GM20431 (cell line): Measurements from ENCODE around the gene C22orf23.

ENCODE experiments used
- in situ Hi-C: fragments of 300-500 bp; cut with MseI, MboI; formaldehyde crosslinking; loops from one replicate; pipeline ENCODE4 v1.15.0; 2020; ENCODE audit warnings: low sequenced_read_pairs; ENCODE audit not compliant: unreplicated experiment

The C22orf23 gene

DNA sequence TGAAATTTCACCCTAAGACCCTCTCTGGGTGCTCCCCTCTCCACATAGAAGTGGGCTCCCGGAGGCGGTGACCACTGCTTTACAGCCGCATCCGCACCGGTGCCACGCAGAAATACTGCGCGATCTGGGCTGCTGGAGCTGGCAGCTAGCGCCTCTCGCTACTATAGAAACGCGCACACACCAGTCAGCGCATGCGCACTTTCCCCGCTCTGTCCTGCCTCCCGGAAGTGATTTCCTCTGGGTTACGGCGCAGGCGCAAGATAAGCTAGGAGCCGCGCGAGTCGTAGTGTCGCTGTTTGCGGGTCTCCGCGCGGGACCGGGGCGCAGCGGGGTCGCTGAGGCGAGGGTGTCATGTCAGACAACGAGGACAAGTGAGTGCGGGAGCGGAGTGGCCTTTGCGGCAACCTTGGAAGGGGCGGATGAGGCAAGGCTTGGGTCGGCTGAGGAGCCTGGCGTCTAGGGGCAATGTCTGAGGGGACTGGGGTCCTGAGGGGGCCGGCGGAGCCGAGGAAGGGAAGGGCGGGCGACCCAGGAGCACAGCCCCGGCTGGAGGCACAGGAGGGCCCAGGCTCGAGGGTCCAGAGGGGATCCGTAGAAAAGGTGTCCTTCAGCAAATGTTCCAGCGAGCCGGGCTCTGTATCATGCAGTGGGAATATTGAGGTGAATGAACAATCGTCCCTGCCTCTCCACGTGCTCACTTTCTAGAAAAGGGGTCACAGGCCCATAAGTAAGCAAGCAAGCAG, at the start of gene C22orf23, which contains the start of gene POLR2F:
Gene C22orf23, minus strand, starts transcription at position 165 of the 743 bp plus-strand sequence. CDS start 452 bp downstream, outside the sequence.
Gene POLR2F, plus strand, starts transcription at position 263 of the 743 bp plus-strand sequence. Its CDS starts 89 bp downstream, at position 352.
- in situ Hi-C loops, result no loop called here

DNA sequence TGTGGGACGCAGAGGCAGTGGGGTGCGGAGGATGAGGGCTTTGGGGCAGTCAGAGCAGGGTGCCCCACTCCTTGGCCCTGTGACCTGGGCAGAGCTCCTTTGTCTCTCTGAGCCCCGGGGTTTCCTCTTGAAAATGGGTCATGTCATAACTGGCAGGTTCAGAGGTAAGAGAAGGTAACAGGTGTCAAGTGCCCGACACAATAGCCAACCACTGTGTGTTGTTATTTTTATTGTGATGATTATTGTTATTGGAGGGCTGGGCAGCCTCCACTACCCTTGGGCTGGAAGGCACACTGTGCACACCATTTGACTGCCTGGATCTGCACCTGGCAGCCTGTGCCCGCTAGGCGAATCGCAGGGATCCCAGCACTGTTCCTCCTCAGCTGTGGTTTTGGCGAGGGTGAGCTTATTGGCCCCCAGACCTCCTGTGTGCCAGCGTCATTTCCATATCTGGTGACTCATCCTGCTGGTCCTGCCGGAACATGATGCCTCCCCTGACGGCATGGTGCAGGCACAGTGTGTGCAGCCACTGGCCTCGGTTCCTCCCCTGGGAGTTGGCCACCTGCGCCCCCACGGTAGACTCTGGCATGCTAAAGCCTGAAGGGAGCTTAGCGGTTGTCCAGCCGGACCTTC, 46.4 kb upstream of the C22orf23 start:
- in situ Hi-C loops, result no loop called here

DNA sequence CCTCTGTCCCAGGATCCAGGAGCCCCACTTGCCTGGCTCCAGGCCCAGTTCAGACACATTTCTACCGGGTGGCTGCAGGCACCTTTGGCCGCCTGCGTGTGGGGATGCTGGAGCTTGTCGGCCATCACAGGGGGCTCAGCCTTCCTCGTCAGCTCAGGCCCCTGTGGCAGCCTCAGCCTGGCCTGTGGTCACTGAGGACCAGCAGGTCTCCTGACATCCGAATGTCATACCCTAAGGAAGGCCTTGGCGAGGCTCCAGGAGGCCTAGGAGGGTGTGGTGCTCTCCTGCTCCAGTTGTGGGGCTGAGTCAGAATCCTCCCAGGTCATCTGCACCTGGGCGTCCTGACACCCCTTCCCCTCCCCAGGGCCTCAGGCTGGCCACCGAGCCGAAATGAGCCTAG, 45.8 kb upstream of the C22orf23 start:
- in situ Hi-C loops, result no loop called here

DNA sequence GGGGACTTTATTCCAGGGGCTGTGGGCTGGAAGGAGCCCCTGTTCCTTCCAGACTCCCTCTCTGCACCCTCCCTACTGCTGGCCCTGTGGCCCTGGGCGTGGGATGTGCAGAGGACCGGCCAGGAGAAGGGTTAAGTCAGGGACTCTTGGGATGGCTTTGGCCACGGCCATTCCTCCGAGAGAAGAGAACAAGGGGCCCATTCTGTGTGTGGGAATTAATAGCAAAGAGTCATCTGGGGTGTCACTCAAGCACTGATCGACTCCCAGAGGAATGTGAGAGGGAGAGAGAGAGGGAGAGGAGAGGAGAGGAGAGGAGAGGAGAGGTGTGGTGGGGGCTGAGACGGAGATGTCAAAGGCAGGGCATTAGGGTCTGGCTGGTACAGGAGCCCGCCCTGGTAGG, 45.1 kb upstream of the C22orf23 start:
- in situ Hi-C loops, result no loop called here

DNA sequence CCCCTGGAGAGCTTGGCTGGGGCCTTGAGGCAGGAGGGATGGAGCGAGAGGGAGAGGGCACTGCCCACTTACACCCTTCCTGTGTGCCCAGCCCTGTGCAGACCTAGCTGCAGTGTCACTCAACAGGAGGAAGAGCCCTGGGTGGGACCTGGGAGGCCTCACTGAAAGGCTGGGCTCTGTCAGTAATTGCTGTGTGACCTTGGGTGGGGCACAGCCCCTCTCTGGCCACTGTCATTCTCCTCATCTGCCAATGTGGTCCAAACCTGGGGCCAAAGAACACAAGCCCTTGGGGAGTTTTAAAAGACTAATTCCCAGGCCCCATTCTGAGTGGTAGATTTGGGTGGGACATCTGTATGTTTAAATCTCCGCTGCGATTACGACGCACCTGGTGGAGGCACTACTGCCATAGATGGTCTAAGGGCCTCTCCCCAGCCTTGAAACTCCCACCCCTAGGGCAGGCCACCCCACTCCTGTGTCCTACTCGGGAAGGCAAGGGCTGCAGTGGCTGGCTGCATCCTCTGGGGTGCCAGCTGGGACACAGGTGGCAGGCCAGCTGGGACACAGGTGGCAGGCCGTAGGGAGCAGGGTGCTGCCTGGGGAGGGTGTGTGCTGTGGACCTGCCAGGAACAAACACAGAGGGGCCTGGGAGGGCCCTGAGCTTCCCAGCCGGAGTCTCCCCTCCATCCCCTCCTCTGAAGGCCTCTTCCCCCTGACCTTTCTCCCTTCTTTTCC, 43.3 kb upstream of the C22orf23 start:
- in situ Hi-C loops, result no loop called here

DNA sequence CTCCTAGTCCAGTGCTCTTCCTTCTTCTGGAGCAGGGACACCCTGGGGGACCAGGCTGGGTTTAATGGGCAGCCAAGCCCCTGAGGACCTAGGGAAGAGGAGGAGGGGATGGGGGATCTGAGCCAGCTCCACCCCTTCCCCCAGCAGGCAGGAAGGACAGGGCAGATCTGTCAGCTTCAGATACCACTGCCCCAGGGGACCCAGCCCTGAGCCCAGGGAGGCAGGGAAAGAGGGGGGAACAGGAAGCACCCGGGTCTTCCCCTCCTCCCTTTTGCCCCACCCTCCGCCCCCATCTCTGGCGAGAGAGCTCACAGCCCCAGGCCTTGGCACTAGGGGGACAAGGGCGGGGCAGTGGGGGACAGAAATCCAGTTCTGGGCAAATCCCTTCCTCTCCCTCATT, 42.7 kb upstream of the C22orf23 start:
- in situ Hi-C loops, result no loop called here

DNA sequence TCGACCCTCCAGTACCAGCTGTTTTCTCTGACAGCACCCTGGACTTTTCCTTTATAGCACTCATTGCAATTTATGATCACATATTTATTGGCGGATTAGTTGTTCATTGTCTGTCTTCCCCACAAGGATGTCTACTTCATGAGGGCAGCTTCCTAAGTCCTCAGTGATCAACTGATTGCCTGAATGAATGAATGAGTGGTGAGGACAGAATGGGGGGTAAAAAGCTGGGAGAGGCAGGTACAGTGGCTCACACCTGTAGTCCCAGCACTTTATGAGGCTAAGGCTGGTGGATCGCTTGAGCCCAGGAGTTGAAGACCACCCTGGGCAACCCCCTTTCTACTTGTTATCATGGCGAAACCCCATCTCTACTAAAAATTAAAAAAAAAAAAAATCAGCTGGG, 42.1 kb upstream of the C22orf23 start:
- in situ Hi-C loops, result no loop called here

DNA sequence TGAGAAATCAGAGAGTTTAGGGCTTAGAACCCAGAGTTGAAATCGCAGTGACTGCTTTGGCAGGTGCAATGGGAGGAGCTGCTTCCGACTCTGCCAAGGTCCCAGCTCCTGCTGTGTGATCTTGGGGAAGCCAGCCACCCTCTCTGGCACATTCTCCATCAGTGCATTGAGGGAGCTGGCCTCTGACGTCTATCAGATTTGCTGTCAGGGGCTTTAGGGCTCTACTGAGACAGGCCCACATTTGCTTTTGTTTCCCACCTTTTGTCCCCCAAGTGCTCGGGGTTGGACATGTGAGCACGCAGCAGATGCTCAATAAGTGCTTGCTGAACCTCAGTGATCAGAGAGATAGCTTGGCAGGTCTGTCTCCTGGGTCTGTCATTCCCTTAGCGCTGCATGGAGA, 41.6 kb upstream of the C22orf23 start:
- in situ Hi-C loops, result no loop called here

DNA sequence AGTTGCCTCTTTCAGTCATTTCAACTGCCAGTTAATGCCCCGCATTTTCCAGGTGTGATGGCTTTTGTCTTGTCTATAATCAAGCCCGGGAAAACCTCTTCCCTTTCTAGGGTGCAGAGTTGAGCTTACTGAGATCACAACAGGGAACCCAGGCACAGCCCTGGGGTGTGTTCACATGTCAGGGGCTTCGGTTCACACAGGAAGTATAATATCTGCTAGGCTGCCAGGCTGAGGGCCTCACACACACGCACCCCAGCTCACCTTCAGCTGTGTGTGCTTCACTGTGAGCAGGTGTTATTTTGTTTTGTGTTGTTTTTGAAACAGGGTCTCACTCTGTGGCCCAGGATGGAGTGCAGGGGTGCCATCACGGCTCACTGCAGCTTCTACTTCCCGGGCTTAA, 40.6 kb upstream of the C22orf23 start:
- in situ Hi-C loops, result no loop called here

DNA sequence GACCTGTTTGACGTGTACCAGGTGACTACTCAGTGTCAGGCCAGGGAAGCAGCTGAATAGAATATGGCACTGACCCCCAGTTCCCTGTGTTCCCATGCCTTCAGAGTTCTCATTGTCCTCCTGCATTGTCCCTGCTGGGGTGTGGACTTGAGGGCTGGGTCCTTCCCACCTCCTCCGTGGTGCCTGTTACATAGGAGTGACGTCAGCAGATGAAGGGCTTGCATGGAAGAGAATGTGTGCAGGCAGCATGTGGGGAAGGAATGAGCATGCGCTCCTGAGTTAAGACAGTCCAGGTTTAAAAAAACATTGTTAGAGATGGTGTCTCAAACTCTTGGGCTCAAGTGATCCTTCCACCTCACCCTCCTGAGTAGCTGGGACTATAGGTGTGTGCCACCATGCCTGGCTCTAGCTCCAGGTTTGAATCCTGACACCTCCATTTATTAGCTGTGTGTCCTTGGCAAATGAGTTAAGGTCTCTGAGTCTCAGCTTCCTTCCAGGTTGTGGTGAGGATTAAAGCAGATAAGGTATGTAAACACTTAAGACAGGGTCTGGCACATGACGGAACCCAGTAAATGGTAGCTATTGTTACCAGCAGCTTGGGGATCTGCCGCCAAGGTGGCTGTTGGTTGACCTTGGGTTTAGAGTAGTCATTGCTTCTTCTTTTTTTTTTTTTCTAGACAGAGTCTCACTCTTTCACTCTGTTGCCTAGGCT, 38.5 kb upstream of the C22orf23 start:
- in situ Hi-C loops, result no loop called here

DNA sequence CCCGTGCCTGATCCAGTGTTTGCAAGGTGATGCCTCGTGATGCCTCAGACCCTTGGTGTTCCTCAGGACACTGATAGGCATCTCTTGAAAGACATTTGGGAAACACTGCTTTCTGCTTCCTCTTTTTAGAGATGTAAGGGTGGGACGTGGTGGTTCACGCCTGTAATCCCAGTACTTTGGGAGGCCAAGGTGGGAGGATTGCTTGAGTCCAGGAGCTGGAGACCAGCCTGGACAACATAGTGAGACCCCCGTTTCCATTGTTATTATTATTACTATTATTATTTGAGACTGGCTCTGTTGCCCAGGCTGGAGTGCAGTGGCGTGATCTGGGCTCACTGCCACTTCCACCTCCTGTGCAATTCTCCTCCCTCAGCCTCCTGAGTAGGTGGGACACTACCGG, 37.5 kb upstream of the C22orf23 start:
- in situ Hi-C loops, result no loop called here

DNA sequence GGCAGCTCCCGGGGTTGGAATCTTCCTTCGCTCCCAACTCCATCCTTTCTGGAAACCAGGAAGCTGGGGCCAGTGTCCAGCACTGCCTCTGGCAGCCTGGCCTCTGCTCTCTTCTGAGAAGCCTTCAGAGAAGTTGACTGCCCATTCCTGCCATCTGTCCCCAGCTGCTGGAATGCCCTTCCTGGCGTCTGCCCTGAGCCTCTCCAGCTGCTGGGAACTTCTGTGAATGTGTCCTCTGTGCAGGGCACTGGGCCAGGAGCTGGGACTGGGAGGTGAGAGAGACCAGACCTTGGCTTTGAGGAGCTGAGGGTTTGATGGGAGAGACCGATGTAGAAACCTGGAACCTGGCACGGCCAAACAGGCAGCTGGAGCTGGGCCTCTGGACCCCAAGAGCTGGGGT, 36.9 kb upstream of the C22orf23 start:
- in situ Hi-C loops, result no loop called here

DNA sequence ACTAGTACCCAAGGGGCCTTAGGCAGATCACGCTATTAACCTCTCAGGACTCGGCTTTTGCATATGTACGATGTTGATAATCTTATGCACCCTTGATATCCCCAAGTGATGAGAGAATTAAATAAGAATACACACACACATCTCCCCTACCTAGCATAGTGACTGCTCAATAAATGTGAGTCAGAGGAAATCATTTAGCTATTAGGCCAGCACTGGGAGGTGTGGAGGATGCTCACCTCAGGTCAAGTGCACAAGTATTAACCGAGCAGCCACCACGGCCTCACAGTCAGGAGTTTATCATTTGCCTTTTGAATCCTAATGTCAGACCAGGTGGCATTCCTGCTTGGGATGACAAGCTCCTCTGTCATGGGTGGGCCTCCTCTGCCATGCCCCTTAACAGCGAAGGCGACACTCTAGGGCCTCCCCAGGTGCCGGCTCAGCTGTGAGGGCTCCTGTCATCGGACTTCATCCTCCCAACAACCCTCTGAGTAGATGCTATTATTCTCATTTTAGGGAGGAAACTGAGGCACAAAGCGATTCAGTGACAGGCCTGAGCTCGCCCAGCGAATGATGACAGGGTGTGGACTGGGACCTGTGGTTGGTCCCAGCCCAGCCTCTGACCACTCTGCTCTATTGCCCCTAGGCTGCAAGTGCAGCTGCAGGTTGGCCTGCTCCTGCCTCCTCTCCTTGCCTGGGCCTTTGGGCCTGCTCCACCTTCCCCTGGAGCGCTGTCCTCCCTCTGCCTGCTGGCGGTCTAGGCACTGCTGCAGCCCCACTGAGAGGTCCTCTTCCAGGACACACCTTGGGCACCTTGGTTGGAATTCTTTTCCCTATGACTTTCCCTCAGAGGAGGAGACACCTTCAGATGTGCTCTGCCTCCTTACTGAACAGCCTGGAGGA, 36.0 kb upstream of the C22orf23 start:
- in situ Hi-C loops, result no loop called here

DNA sequence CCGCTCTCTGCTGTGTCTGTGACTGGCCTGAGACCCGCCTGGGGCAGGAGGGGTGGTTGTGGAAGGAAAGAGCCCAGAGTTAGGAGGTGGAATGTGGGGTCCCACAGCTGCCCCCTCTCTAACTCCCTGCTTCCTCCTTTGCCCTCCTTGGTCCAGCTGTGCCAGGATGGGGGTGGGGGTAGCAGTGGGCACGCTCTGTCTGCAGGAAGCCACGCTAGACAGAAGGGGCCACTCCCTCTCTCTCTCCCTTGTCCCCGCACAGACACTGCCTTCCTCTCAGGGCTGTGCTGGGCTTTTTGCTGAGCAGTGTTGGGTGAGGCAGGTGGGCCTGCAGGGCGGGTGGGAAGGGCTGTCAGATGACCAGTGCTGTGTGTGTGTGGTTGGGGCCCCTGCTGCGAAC, 33.0 kb upstream of the C22orf23 start:
- in situ Hi-C loops, result no loop called here

DNA sequence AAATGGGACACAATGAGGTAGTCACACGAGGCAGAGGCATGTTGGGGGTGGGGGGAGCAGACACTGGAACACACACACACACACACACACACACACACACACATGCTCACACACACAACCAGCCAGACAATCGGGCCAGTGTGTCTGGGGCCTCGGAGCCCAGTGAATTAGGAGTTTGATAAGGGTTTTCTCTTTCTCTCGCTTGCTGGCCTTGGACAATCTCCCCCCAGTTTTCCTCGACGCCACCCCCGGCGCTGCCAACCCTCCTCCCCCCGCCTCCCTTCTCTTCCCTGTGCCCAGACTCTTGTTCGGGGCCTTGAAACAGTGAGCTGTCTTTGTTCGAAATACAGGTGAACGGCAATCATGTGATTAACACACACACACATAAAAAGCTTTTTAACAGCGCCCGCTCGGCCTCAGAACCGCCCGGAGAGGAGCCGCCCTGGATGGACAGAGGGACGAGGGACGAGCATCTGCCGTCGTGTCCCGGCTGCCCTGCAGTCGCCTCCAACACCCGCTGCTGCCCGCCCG, 32.4 kb upstream of the C22orf23 start:
- in situ Hi-C loops, result no loop called here

DNA sequence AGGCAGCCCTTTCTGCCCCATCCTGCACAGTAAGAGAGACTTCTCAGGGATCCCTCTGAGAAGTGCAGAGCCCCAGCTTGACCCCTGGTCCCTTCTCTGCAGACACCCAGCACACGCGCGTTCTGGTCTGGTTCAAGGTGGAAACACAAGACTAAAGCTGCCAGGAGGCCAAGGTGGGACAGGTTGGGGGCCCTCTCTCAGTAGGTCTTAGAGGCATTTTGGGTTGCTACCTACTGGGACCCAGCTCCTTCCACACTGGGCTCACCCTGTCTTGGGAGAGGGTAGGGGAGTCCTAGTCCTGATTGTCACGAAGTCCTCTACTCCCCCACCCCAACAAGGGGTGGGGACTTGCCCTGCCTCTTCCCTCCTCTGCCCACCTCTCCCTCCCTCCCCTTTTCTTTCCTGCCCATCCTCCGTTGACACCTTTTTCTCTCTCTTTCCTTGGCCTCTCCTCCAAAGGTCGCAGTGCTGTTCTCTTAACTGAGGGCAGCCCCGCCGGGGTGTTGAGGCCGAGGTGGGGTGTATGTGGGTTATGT, 31.7 kb upstream of the C22orf23 start:
- in situ Hi-C loops, result no loop called here

DNA sequence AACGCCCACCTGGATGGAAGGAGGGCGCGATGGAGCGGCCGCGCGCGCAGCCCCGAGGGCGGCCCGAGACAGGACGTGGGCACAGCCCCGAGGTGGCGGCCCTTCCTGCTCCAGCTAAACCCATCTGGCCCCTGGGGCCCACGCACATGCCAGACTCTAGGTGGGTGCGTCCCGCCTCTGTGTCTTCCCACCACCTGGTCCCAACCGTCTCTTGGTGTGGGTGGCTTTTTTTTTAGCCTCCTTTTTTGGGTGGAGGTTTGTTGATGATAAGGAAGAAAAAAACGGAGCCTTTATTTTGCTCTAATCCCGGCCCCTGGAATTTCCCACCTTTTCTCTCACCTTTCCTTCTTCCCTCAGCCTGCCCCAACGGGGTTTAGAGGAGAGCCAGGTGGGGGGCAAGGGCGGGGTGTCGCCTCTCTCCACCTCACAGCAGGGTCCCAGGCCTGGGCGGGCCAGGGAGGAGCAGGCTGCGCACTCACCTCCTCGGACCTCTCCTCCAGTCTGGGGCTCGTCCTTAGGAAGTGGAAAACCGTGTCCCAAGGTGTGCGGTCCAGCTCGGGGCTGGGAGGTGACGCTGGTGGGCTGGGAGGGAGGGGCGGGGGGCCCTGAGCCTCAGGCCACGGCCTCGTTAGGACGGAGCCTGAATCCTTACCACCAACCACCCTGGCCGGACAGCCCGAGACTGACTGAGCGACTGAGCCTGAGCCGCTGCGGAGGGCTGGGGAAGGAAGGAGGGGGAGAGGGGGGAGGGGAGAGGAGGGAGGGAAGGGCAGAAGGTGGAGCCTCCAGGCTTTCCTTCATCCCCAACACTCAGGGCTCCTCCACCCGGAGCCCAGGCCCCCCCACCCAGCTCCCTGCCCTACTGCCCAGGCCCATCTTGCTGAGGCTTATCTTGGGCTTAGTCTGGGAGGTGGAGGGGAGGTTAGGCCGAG, 30.7 kb upstream of the C22orf23 start, which contains the start of gene SOX10:
Gene SOX10, minus strand, starts transcription at position 696 of the 932 bp plus-strand sequence. CDS start 771 bp downstream, outside the sequence.
- in situ Hi-C loops, result no loop called here
